Ishikawa (cell line): ENCODE results near the gene RELL1.

Source experiments
- CEBPB ChIP-seq: IDR thresholded peaks from 2 replicates; pipeline ENCODE4 v1.6.1; 2012
- CREB1 ChIP-seq: IDR thresholded peaks from 2 replicates; pipeline ENCODE4 v1.6.1; 2012; ENCODE audit warnings: low read depth
- EGR1 ChIP-seq: IDR thresholded peaks from 2 replicates; pipeline ENCODE4 v1.6.1; 2012
- EP300 ChIP-seq: IDR thresholded peaks from 2 replicates; pipeline ENCODE4 v1.6.1; 2012; ENCODE audit warnings: borderline replicate concordance
- FOXM1 ChIP-seq: IDR thresholded peaks from 2 replicates; pipeline ENCODE4 v1.6.1; 2012; ENCODE audit warnings: low read depth, borderline replicate concordance
- NFIC ChIP-seq: IDR thresholded peaks from 2 replicates; pipeline ENCODE4 v1.6.1; 2012
- RAD21 ChIP-seq: IDR thresholded peaks from 2 replicates; pipeline ENCODE4 v1.6.1; 2012; ENCODE audit warnings: low read depth
- TAF1 ChIP-seq: IDR thresholded peaks from 2 replicates; pipeline ENCODE4 v1.6.1; 2012; ENCODE audit warnings: low read depth, mild to moderate bottlenecking
- TCF12 ChIP-seq: IDR thresholded peaks from 2 replicates; pipeline ENCODE4 v1.6.1; 2012; ENCODE audit warnings: low read depth
- TEAD4 ChIP-seq: IDR thresholded peaks from 2 replicates; pipeline ENCODE4 v1.6.1; 2012
- YY1 ChIP-seq: IDR thresholded peaks from 2 replicates; pipeline ENCODE4 v1.6.1; 2012; ENCODE audit warnings: low read depth
- ZBTB7A ChIP-seq: IDR thresholded peaks from 2 replicates; pipeline ENCODE4 v1.6.1; 2012; ENCODE audit warnings: low read depth
- TF ChIP-seq, protein P1 (sequence below): IDR thresholded peaks from 2 replicates; pipeline ENCODE4 v1.6.1; 2012
- TF ChIP-seq, protein P2 (sequence below): IDR thresholded peaks from 2 replicates; pipeline ENCODE4 v1.6.1; 2012
- TF ChIP-seq, protein P3 (sequence below): IDR thresholded peaks from 2 replicates; pipeline ENCODE4 v1.6.1; 2012; ENCODE audit warnings: low read depth, mild to moderate bottlenecking

The RELL1 gene

DNA sequence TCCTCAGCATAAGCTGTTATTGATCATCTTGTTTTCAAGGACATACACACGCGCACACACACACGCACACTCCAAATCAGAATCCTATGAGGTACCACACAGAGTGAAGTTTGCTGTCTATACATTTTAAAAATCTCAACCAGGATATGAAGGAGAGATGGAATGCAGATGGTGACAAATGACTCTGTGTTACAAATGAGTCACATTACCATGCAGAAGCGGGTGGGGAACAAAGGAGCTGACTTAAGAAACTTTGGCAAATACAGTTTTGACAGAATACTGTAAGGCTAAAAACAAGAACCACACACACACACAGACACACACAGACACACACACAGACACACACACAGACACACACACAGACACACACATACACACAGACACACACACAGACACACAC is 81.7 kb downstream of the RELL1 start:
- TF ChIP-seq NFIC (no peak), RAD21 (no peak), TAF1 (no peak), EP300 (no peak)
- TF ChIP-seq, protein P1, sequence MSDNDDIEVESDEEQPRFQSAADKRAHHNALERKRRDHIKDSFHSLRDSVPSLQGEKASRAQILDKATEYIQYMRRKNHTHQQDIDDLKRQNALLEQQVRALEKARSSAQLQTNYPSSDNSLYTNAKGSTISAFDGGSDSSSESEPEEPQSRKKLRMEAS = no peak

DNA sequence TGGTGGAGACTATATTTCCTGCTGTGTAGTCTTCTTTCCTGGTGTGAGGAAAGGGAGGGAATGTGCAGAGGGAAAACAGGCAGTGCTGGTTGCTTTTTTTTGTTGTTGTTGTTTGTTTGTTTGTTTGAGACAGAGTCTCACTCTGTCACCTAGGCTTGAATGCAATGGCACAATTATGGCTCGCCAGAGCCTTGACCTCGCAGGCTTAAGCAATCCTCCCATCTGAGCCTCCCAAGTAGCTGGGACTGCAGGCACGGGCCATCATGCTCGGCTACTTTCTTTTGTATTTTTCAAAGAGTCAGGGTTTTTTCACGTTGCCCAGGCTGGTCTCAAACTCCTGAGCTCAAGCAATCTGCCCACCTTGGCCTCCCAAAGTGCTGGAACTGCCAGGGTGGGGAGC is 82.5 kb downstream of the RELL1 start:
- TF ChIP-seq TEAD4 = no peak
- TF ChIP-seq TCF12 = no peak
- TF ChIP-seq CREB1 = no peak
- TF ChIP-seq CEBPB = no peak

DNA sequence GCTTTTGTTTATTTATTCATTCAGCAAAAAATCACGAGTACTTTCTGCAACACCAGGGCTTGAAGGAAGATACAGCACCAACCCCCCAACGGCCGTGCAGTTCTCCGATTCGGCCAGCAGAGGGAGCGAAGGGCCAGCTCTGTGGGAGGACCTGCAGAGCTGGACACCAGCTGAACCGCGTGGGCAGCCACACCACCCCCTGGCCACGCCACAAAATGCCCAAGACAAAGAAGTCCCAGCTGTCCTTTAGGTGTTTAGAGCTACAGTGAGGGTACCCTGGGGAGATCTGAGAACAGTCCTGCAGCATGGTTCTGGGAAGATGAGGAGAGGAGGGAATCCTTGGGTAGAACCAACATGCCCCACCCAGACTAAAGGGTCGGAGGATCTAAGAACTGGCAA is 83.1 kb downstream of the RELL1 start:
- TF ChIP-seq YY1 (no peak), CREB1 (no peak), NFIC (no peak), TEAD4 (0 out of 2 replicates have a peak, but pooled peaks have one; percentile 15), TAF1 (no peak), FOXM1 (no peak), TCF12 (0 out of 2 replicates have a peak, but pooled peaks have one; percentile 32), RAD21 (peak; percentile 97), EP300 (0 out of 2 replicates have a peak, but pooled peaks have one; percentile 13), CEBPB (no peak), ZBTB7A (no peak), EGR1 (peak; percentile 63; the same call in 1 of the 2 replicates)
- TF ChIP-seq, protein P2, sequence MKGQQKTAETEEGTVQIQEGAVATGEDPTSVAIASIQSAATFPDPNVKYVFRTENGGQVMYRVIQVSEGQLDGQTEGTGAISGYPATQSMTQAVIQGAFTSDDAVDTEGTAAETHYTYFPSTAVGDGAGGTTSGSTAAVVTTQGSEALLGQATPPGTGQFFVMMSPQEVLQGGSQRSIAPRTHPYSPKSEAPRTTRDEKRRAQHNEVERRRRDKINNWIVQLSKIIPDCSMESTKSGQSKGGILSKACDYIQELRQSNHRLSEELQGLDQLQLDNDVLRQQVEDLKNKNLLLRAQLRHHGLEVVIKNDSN = no peak
- TF ChIP-seq, protein P1 = peak; percentile 73
- TF ChIP-seq, protein P3, sequence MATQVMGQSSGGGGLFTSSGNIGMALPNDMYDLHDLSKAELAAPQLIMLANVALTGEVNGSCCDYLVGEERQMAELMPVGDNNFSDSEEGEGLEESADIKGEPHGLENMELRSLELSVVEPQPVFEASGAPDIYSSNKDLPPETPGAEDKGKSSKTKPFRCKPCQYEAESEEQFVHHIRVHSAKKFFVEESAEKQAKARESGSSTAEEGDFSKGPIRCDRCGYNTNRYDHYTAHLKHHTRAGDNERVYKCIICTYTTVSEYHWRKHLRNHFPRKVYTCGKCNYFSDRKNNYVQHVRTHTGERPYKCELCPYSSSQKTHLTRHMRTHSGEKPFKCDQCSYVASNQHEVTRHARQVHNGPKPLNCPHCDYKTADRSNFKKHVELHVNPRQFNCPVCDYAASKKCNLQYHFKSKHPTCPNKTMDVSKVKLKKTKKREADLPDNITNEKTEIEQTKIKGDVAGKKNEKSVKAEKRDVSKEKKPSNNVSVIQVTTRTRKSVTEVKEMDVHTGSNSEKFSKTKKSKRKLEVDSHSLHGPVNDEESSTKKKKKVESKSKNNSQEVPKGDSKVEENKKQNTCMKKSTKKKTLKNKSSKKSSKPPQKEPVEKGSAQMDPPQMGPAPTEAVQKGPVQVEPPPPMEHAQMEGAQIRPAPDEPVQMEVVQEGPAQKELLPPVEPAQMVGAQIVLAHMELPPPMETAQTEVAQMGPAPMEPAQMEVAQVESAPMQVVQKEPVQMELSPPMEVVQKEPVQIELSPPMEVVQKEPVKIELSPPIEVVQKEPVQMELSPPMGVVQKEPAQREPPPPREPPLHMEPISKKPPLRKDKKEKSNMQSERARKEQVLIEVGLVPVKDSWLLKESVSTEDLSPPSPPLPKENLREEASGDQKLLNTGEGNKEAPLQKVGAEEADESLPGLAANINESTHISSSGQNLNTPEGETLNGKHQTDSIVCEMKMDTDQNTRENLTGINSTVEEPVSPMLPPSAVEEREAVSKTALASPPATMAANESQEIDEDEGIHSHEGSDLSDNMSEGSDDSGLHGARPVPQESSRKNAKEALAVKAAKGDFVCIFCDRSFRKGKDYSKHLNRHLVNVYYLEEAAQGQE = no peak

DNA sequence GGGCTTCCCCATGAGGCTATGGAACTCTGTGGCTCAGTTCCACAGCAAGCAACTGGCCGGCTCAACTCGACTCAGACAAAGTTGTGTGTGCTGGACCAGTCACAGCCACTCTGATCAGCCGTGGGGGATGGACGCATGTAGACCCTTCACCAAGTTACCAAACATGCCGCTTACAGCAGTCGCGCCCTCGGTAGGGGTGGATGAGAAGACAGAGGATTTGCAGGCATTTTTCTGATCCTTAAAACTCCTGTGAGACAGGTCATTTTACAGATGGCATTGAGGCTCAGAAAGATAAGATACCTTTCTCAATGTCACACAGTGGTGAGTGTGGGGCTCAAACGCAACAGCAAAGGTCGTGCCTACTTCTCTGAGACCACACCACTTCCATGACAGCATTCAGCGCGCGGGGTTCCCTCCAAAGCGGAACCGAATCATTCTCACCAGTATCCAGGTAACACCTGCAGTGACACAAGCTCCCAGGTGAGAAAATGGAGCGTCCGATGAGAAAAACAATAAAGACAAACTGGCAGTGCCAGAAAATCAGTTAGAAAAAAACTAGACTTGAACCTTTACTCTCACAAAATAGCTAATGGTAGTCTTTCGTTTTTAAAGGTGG is 83.6 kb downstream of the RELL1 start:
- 0 out of 2 replicates have a peak, but pooled peaks have one; percentile 1 for TF ChIP-seq EP300
- no peak for TF ChIP-seq CREB1
- TF ChIP-seq, protein P1 = no peak

DNA sequence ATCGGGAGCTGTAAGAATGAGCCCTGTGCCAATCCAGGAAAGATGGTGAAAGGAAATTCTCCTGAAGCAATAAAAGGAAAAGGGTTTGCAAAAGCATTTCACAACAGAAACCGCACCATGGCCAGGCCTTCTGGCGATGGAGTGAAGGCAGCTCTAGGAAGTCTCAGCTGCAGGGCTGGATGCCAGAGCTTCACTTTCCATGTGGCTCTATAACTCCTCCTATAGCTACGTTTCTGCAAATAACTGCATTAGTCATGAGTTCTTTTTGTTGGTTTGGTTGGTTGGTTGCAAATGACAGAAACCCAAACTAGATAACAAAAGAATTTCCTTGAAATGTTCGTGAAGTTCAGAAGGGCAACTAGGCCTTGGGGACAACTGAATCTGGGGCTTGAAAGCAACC is 84.6 kb downstream of the RELL1 start:
- TF ChIP-seq NFIC = no peak
- TF ChIP-seq, protein P2 = no peak
- TF ChIP-seq ZBTB7A = no peak
- TF ChIP-seq, protein P3 = no peak
- no peak for TF ChIP-seq TEAD4
- no peak for TF ChIP-seq CREB1
- no peak for TF ChIP-seq YY1
- TF ChIP-seq CEBPB = no peak
- no peak for TF ChIP-seq TAF1
- no peak for TF ChIP-seq RAD21
- TF ChIP-seq, protein P1 = no peak
- TF ChIP-seq EP300 = no peak
- TF ChIP-seq TCF12 = no peak
- no peak for TF ChIP-seq EGR1
- no peak for TF ChIP-seq FOXM1

DNA sequence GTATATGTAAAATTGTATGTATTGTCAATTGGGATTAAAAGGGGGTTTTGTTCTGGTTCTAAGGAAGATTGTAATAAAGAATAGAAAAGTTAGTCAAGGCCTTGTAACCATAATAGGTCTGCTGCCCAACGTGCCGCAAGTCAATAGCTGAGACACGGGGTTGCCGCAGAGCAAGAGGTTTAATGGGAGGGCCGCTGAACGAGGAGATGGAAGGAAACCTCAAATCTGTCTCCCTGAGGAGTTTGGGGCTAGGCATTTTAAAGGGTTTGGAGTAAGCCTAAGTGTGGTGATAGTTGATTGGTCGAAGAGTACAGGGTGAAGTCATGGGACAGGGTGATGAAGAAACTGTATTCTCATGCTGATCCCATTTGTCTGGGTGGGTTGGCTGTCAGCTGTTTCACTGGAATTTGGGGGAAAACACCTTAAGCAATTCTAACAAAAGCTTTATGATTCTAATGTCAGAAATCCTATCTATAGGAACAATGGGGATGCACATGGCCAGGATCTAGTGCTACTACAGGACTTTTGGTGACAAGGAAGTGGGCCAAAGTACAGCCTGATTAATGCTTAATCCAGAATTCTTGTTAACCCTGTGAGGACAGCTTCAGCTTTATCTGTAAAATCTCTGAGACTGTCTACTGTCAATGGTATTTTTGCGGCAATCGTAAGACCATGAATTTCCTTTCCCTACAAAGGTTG is 86.9 kb downstream of the RELL1 start:
- TF ChIP-seq EP300 (no peak), FOXM1 (no peak), TEAD4 (no peak), EGR1 (no peak), TAF1 (no peak), ZBTB7A (no peak), RAD21 (no peak), TCF12 (no peak), YY1 (no peak), CEBPB (no peak), CREB1 (no peak)
- TF ChIP-seq, protein P2 = no peak
- TF ChIP-seq, protein P1 = no peak
